ENCODE results near the gene IRX2.

Gene IRX2

DNA sequence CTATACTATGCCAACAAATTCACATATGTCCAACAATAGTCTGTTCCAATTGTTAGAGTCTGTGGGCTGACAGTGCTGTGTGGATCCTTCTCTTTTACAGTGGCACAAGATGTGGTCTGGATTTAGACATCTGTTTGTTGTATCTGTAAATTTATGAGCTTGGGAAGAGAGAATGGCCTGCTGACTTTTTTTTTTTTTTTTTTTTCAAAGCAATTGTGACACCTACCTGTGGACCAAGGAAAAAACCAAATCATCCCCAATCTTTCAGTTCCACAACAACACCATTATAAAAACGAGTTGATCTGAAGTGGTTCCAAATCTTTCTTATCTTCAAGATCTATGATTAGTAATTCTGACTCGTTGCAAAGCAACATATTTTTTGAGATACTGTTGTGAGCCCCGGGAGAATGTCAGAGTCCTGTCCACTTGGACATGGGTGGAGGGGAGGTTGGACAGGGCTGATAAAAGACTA lies 4.9 kb downstream of the IRX2 start:
- Histone ChIP-seq H3F3A (ENCODE audit: insufficient read depth, low read length) (no peaks in the 10 kb centered on the region), H3K9me3 (replicated peaks; ENCODE audit: insufficient read depth, low read length) (no peaks in the 10 kb centered on the region), H3K27me3 (replicated peaks; ENCODE audit: insufficient read depth, low read length) (no peaks in the 10 kb centered on the region), H3K4me1 (ENCODE audit: low read length) (no peaks in the 10 kb centered on the region), H3K4me3 (ENCODE audit: low read length) (no peak overlapping the region), H3K4me2 (ENCODE audit: low read depth, low read length) (no peak overlapping the region), H3K36me3 (replicated peaks; ENCODE audit: insufficient read depth, low read length) (no peaks in the 10 kb centered on the region), H3K27ac (ENCODE audit: low read length) (no peak overlapping the region), H3K79me2 (ENCODE audit: low read length) (no peaks in the 10 kb centered on the region), H3K9ac (ENCODE audit: low read length) (no peak overlapping the region), H2AFZ (ENCODE audit: low read length) (no peak overlapping the region), H4K20me1 (ENCODE audit: insufficient read depth, low read length) (no peaks in the 10 kb centered on the region), H3K9me2 (replicated peaks; ENCODE audit: insufficient read depth, low read length) (no peaks in the 10 kb centered on the region)
- TF ChIP-seq EZH2phosphoT487 (IDR thresholded peaks at IDR 0.05; ENCODE audit: low read length) (no peak), EZH2 (optimal IDR thresholded peaks at IDR 0.05; ENCODE audit: low read depth, low read length) (no peak)
- TF ChIP-seq, protein P1, sequence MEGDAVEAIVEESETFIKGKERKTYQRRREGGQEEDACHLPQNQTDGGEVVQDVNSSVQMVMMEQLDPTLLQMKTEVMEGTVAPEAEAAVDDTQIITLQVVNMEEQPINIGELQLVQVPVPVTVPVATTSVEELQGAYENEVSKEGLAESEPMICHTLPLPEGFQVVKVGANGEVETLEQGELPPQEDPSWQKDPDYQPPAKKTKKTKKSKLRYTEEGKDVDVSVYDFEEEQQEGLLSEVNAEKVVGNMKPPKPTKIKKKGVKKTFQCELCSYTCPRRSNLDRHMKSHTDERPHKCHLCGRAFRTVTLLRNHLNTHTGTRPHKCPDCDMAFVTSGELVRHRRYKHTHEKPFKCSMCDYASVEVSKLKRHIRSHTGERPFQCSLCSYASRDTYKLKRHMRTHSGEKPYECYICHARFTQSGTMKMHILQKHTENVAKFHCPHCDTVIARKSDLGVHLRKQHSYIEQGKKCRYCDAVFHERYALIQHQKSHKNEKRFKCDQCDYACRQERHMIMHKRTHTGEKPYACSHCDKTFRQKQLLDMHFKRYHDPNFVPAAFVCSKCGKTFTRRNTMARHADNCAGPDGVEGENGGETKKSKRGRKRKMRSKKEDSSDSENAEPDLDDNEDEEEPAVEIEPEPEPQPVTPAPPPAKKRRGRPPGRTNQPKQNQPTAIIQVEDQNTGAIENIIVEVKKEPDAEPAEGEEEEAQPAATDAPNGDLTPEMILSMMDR (IDR thresholded peaks at IDR 0.05; ENCODE audit: low read length), result no peak; the same call in 1 of the 2 replicates
- no peak for DNase-seq

DNA sequence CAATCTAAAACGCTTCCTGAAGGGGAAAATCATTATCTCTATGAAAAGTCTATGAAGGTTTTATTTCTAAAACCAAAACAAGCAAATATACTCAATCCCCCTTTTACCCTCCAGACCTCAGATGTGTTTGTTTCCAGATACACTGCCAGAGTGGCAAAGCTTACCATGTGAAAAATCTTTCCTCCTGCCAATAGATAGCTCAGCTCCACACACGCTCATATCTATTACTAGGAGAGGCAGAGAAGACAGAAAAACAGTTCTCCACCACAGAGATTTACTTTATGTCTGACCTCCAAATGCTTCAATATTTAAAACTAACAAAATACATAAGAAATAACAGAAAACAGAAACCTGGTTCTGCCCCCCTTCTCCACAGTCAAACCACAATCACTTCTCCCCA lies 7.0 kb downstream of the IRX2 start:
- TF ChIP-seq EZH2 (optimal IDR thresholded peaks at IDR 0.05; ENCODE audit: low read depth, low read length), result no peak
- no peak for TF ChIP-seq EZH2phosphoT487 (IDR thresholded peaks at IDR 0.05; ENCODE audit: low read length)
- TF ChIP-seq, protein P1 (IDR thresholded peaks at IDR 0.05; ENCODE audit: low read length), result no peak
- H4K20me1 ChIP-seq (ENCODE audit: insufficient read depth, low read length), result no peaks in the 10 kb centered on the region
- no peaks in the 10 kb centered on the region for H3K4me1 ChIP-seq (ENCODE audit: low read length)
- no peaks in the 10 kb centered on the region for H3F3A ChIP-seq (ENCODE audit: insufficient read depth, low read length)
- DNase-seq, result no peak
- no peak overlapping the region for H2AFZ ChIP-seq (ENCODE audit: low read length)
- H3K9ac ChIP-seq (ENCODE audit: low read length), result no peak overlapping the region
- no peaks in the 10 kb centered on the region for H3K27me3 ChIP-seq (replicated peaks; ENCODE audit: insufficient read depth, low read length)
- no peak overlapping the region for H3K4me2 ChIP-seq (ENCODE audit: low read depth, low read length)
- no peaks in the 10 kb centered on the region for H3K9me3 ChIP-seq (replicated peaks; ENCODE audit: insufficient read depth, low read length)
- H3K27ac ChIP-seq (ENCODE audit: low read length), result no peak overlapping the region
- no peaks in the 10 kb centered on the region for H3K79me2 ChIP-seq (ENCODE audit: low read length)
- H3K9me2 ChIP-seq (replicated peaks; ENCODE audit: insufficient read depth, low read length), result no peaks in the 10 kb centered on the region
- H3K36me3 ChIP-seq (replicated peaks; ENCODE audit: insufficient read depth, low read length), result no peaks in the 10 kb centered on the region
- no peak overlapping the region for H3K4me3 ChIP-seq (ENCODE audit: low read length)

DNA sequence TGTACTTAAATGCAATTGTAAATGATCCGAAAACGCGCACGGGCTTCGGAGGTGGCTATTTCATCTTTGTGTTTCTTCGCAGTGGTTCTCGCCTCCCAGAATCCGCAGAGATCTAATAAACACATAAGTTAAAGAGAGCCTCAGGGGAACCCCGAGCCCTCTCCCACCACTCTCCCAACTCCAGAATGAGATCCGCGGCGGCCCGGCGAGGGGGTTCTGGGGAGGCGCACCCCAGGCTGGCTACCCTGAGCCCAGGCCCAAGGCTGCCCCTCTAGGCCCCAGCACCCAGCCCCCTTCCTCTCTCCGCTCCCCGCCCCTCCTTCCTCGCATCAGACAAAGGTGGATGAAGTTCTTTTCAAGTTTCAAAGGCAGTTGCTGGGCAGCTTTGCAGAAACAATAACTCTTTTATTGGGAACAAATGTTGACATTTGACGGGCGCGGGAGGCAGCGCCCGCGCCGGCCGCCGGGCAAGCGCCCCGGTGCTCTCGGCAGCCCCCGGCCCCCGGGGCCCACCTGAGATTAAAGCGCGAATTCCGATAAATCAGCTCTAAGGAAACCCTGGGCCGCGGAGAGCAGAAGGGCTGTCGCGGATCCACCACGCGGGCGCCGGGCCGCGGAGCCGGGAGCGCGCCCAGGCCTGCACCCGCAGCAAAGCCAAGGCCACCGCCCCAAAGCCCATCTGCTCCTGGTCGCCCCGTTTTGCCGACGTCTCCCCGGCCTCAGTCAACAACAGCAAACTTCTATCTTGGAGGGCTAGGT lies 8.4 kb downstream of the IRX2 start:
- no peak for DNase-seq
- Histone ChIP-seq H3K79me2 (ENCODE audit: low read length) (no peaks in the 10 kb centered on the region), H3K36me3 (replicated peaks; ENCODE audit: insufficient read depth, low read length) (no peaks in the 10 kb centered on the region), H3F3A (ENCODE audit: insufficient read depth, low read length) (no peaks in the 10 kb centered on the region), H3K9me2 (replicated peaks; ENCODE audit: insufficient read depth, low read length) (no peaks in the 10 kb centered on the region), H3K9ac (ENCODE audit: low read length) (no peak overlapping the region), H3K4me2 (ENCODE audit: low read depth, low read length) (no peak overlapping the region), H4K20me1 (ENCODE audit: insufficient read depth, low read length) (no peaks in the 10 kb centered on the region), H2AFZ (ENCODE audit: low read length) (no peak overlapping the region), H3K4me3 (ENCODE audit: low read length) (no peak overlapping the region), H3K4me1 (ENCODE audit: low read length) (no peaks in the 10 kb centered on the region), H3K9me3 (replicated peaks; ENCODE audit: insufficient read depth, low read length) (no peaks in the 10 kb centered on the region), H3K27ac (ENCODE audit: low read length) (no peak overlapping the region), H3K27me3 (replicated peaks; ENCODE audit: insufficient read depth, low read length) (no peaks in the 10 kb centered on the region)
- TF ChIP-seq, protein P1 (IDR thresholded peaks at IDR 0.05; ENCODE audit: low read length), result no peak
- no peak for TF ChIP-seq EZH2phosphoT487 (IDR thresholded peaks at IDR 0.05; ENCODE audit: low read length)
- TF ChIP-seq EZH2 (optimal IDR thresholded peaks at IDR 0.05; ENCODE audit: low read depth, low read length), result no peak
